Stomach (tissue), 4 donors: ENCODE data around the gene PLEKHA6.

ENCODE experiments used
- CTCF ChIP-seq, 7 experiments: fragments of 450-650 bp in 4 of 7; fragments of 200-600 bp in 3 of 7; sonication (generic) in 3 of 7; IDR thresholded peaks; one replicate each; pipeline ENCODE4 v1.5.1; 2016 to 2019; ENCODE audit warnings: antibody characterized with exemption in 7 of 7, control low read depth in 2 of 7, mild to moderate bottlenecking in 1 of 7
- EP300 ChIP-seq: sonication (generic); formaldehyde crosslinking; IDR thresholded peaks from one replicate; pipeline ENCODE4 v1.6.1; 2017; ENCODE audit warnings: antibody characterized with exemption
- POLR2A ChIP-seq, 4 donors: fragments of 450-650 bp; IDR thresholded peaks; one replicate each; pipeline ENCODE4 v1.6.1; 2016; ENCODE audit warnings: antibody characterized with exemption in 4 of 4, control low read depth in 2 of 4, mild to moderate bottlenecking in 1 of 4, moderate library complexity in 1 of 4

GRCh38 chr1:204316164-204316563 lies 43.6 kb downstream of the PLEKHA6 start:
- TF ChIP-seq CTCF (IDR thresholded peaks at IDR 0.05): no peak
- TF ChIP-seq POLR2A (IDR thresholded peaks at IDR 0.05): no peak
- TF ChIP-seq EP300: no peak
